Measurements from ENCODE around the gene SSH2. TPM values are rescaled to one million over a fixed set of nuclear protein-coding genes. Genes with fewer than 3 reads are reported as not detected.

Gene SSH2
- total and polyA plus RNA-seq, 8 donors = 8.4 to 19.1 (median 10.3) TPM

DNA sequence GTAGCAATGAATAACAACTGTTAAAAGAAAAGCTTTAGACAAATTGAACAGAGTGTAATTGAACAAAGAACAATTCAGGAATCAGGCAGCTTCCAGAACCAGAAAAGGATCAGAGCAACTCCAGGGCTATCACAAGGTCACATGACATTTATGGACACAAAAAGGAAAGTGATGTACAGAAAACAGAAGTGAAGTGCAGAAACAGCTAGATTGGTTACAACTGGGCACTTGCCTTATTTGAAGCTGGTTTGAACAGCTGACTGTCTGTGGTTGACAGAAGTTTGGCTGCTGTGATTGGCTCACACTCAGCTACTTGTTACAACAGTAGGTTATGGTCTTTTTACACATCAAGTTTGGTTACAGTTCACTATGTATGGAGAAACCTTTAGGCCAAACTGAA is 26.2 kb upstream of the SSH2 start:
- peak in 1 of 4 donors; percentile 30 for ATAC-seq
- no peaks in the 10 kb centered on the region for H3K4me1 ChIP-seq
- DNase-seq = no peak
- H3K4me3 ChIP-seq = no peak overlapping the region
- H3K36me3 ChIP-seq = no peaks in the 10 kb centered on the region
- no peak for FAIRE-seq
- no peak for TF ChIP-seq CTCF (IDR thresholded peaks at IDR 0.05)
- intact Hi-C loops (cut with DNase I) = no loop called here
- H3K27me3 ChIP-seq = no peaks in the 10 kb centered on the region
- no peaks in the 10 kb centered on the region for H3K9me3 ChIP-seq
- no peak overlapping the region for H3K27ac ChIP-seq

DNA sequence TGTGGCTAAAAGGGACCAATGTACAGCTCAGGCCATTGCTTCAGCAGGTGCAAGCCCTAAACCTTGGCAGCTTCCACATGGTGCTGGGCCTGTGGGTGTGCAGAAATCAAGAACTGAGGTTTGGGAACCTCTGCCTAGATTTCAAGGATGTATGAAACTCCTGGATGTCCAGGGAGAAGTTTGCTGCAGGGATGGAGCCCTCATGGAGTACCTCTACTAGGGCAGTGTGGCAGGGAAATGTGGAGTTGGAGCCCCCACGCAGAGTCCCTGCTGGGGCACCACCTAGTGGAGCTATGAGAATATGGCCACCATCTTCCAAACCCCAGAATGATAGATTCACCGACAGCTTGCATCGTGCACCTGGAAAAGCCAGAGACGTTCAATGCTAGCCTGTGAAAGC is 24.4 kb upstream of the SSH2 start:
- intact Hi-C loops (cut with DNase I) = no loop called here
- Histone ChIP-seq H3K9me3 (no peaks in the 10 kb centered on the region), H3K4me3 (no peak overlapping the region), H3K36me3 (no peaks in the 10 kb centered on the region), H3K27ac (no peak overlapping the region), H3K27me3 (no peaks in the 10 kb centered on the region), H3K4me1 (no peaks in the 10 kb centered on the region)
- no peak for TF ChIP-seq CTCF (IDR thresholded peaks at IDR 0.05)
- DNase-seq (no peak), FAIRE-seq (no peak), ATAC-seq (no peak)
- WGBS, 2 donors = 78 to 79% methylated on average over 4 of the region's 4 CpGs

GRCh38 chr17:29949696-29950095 is 19.7 kb upstream of the SSH2 start:
- peak in 1 of 4 donors; percentile 53 for ATAC-seq
- H3K4me3 ChIP-seq = no peak overlapping the region
- no peak overlapping the region for H3K27ac ChIP-seq
- H3K27me3 ChIP-seq = no peaks in the 10 kb centered on the region
- no peak for DNase-seq
- H3K4me1 ChIP-seq = no peaks in the 10 kb centered on the region
- TF ChIP-seq CTCF (IDR thresholded peaks at IDR 0.05) = no peak
- H3K9me3 ChIP-seq = no peaks in the 10 kb centered on the region
- intact Hi-C loops (cut with DNase I) = no loop called here
- H3K36me3 ChIP-seq = no peaks in the 10 kb centered on the region
- no peak for FAIRE-seq

DNA sequence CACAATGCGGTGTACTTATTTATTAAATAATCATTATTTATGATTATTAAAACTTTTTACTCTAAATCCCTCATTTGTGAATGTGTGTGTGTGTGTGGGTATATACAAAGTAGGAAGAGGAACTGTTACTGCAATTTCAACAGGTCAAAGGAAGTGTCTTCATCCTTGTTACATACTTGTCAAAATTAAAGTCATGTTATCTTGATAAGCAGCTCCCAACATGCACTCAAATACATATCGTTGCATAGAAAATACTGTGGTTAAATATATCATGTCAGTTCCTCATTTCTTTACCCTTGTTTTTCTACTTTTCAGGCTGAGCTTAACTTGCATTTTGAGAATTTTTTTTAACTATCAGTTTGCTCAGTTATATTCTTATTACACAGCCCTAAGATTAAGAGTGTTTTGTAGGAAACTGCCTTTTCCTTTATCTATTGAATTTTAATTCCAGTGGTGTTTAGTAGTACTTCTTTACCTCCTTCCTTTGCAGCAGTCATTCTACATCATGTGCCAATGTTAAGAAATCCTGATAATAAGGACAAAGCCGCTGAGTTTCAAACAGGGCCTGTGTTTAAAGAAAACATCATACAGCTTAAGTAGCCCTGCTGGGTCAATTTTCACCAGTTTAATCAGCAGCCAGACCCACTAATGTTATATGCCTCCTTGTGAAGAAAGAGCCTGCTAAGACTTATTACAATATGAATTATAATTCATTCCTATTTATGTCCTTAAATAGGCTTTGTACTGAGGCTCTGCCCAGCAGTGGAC is 18.6 kb upstream of the SSH2 start:
- intact Hi-C loops (cut with DNase I) = no loop called here
- DNase-seq (no peak), ATAC-seq (no peak), FAIRE-seq (no peak)
- H3K4me3 ChIP-seq = no peak overlapping the region
- no peak overlapping the region for H3K27ac ChIP-seq
- H3K4me1 ChIP-seq = no peaks in the 10 kb centered on the region
- no peaks in the 10 kb centered on the region for H3K36me3 ChIP-seq
- H3K27me3 ChIP-seq = no peaks in the 10 kb centered on the region
- 60 to 64% methylated on average over 3 of the region's 3 CpGs for WGBS, 2 donors
- TF ChIP-seq CTCF (IDR thresholded peaks at IDR 0.05) = no peak
- H3K9me3 ChIP-seq = no peaks in the 10 kb centered on the region

DNA sequence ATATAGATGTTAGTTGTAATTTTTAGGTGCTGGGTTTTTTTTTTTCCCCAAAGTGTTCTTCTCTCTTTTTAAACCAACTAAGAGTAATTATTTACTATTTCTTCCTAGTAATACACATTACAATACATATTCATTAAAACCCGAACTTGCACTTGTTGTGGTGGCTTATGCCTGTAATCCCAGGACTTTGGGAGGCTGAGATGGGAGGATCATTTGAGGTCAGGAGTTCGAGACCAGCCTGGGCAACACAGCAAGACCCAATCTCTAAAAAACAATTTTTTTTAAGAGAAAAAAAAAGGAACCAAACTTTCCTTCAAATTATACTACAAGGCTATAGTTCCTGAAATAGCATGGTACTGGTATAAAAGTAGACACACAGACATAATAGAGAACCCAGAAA is 15.3 kb upstream of the SSH2 start:
- 83 to 89% methylated on average over 2 of the region's 2 CpGs for WGBS, 2 donors
- H3K9me3 ChIP-seq = no peaks in the 10 kb centered on the region
- H3K36me3 ChIP-seq = no peaks in the 10 kb centered on the region
- FAIRE-seq = no peak
- no peak overlapping the region for H3K4me3 ChIP-seq
- ATAC-seq = no peak
- intact Hi-C loops (cut with DNase I) = no loop called here
- no peak for DNase-seq
- no peaks in the 10 kb centered on the region for H3K4me1 ChIP-seq
- no peak overlapping the region for H3K27ac ChIP-seq
- TF ChIP-seq CTCF (IDR thresholded peaks at IDR 0.05) = no peak
- no peaks in the 10 kb centered on the region for H3K27me3 ChIP-seq

Measured in pancreas (tissue), 10 donors.